Pancreas (tissue), 10 donors: ENCODE results near the gene BRSK2. TPM values are rescaled to one million over a fixed set of nuclear protein-coding genes. Genes with fewer than 3 reads are reported as not detected.
A peak's percentile ranks its signal among the peaks of the same experiment; 100 is the strongest.

Experiments used
- ATAC-seq, 4 donors: fragments of 200-7000 bp; cut with Tn5 transposase; one replicate each; pipeline versions ENCODE4 v1.8.0 to v1.9.1; 2020; ENCODE audit warnings: mild to moderate bottlenecking in 4 of 4, moderate library complexity in 4 of 4
- DNase-seq, 6 donors: peaks; one replicate each; pipeline ENCODE4 v3.0.0-alpha.2; 2020
- FAIRE-seq: peaks from 2 replicates; lab custom pipeline; 2012; peaks lifted over from hg19 to GRCh38; lab: Jason Lieb, UNC
- H3K27ac ChIP-seq, 4 donors: fragments of 200-600 bp; sonication (generic); 1 replicate in 3 of 4; 2 replicates in 1 of 4; pipeline versions ENCODE4 v1.5.0 to v1.8.0; 2020
- H3K27me3 ChIP-seq, 4 donors: fragments of 200-600 bp; one replicate each; pipeline ENCODE4 v1.8.0; 2021
- H3K36me3 ChIP-seq, 3 donors: fragments of 200-600 bp; sonication (generic) in 1 of 3; one replicate each; pipeline versions ENCODE4 v1.5.0 to v1.8.0; 2020 to 2021
- H3K4me1 ChIP-seq, 3 donors: fragments of 200-600 bp; one replicate each; pipeline ENCODE4 v1.8.0; 2021
- H3K4me3 ChIP-seq, 4 donors: fragments of 200-600 bp; sonication (generic) in 2 of 4; one replicate each; pipeline versions ENCODE4 v1.5.0 to v1.8.0; 2020 to 2021
- H3K9me3 ChIP-seq, 4 donors: fragments of 200-600 bp; one replicate each; pipeline ENCODE4 v1.8.0; 2021
- WGBS, 2 donors: extraction: QIAGEN DNeasy Blood & Tissue Kit; methylation state at CpG; one replicate each; pipeline ENCODE4 v1.1.7; 2013; 5-methylcytosine and 5-hydroxymethylcytosine counted together
- intact Hi-C, 3 donors: fragments of 100-400 bp; cut with DNase I; formaldehyde crosslinking; loops; one replicate each; pipeline versions ENCODE4 v1.11.1 to v1.14.2; 2022
- polyA plus RNA-seq, 2 donors: library from polyadenylated mRNA; stranded (reverse); fragments of 200-250 nt; gene quantifications; one replicate each; pipeline ENCODE4 v1.2.3, GENCODE V29; 2013
- total RNA-seq, 6 donors: library from RNA; stranded (reverse); fragmentation: NEBNext Ultra II Directional in 4 of 6; extraction: Animal tissue kit (Norgen Biotek cat#: 25700) in 4 of 6; gene quantifications; one replicate each; pipeline versions ENCODE4 v1.2.1 to v1.2.4, GENCODE V29; 2021 to 2023
- TF ChIP-seq, protein P1 (sequence below), 4 donors: fragments of 200-600 bp; sonication (generic) in 3 of 4; IDR thresholded peaks; one replicate each; pipeline versions ENCODE4 v1.5.0 to v1.8.0; 2021; ENCODE audit warnings: antibody characterized with exemption in 4 of 4
- donor health status: healthy with polysubstance abuse.
- donor health status: DM: no; HTN: no; CAD: no; lungs with moderate emphysema.
- donor health status: DM: no; HTN: no; CAD: no.
- donor health status: control.
- donor health status: control.
- donor health status: Bipolar disorder and iron deficiency.
- donor health status: DM: yes; HTN: yes; CAD: no.
- donor health status: DM: no; HTN: no; CAD: no.
- donor health status: DM: no; HTN: no; CAD: no.
- donor health status: DM: yes; HTN: yes; CAD: no.

Gene BRSK2
- total and polyA plus RNA-seq, 8 donors: 44.2 to 215 (median 70.9) TPM

DNA sequence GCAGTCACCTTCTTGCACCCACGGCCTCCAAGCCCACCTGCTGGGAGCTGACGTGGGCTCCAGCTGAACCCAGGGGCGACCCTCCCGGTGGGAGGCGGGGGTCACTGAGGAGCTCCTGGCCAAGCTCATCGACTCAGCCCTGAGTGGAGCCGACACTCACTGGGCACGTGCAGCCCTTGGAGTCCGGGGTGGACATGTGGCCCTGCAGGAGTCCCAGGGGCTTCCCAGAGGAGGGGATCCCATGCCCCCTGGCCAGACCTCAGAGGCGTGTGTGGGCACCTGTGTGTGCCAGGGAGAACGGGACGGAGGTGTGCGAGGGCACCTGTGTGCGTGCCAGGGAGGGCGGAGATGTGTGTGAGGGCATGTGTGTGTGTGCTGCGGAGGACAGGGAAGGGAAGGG is 20.8 kb upstream of the BRSK2 start:
- intact Hi-C loops: no loop called here
- Histone ChIP-seq H3K36me3 (no peaks in the 10 kb centered on the region), H3K9me3 (no peaks in the 10 kb centered on the region), H3K27me3 (no peaks in the 10 kb centered on the region), H3K4me1 (no peaks in the 10 kb centered on the region), H3K27ac (no peak overlapping the region), H3K4me3 (no peak overlapping the region)
- FAIRE-seq (no peak), ATAC-seq (no peak), DNase-seq (peak in 1 of 6 donors; percentile 62)
- WGBS, 2 donors: 74 to 79% methylated on average over 15 to 16 of the region's 16 CpGs
- TF ChIP-seq, protein P1, sequence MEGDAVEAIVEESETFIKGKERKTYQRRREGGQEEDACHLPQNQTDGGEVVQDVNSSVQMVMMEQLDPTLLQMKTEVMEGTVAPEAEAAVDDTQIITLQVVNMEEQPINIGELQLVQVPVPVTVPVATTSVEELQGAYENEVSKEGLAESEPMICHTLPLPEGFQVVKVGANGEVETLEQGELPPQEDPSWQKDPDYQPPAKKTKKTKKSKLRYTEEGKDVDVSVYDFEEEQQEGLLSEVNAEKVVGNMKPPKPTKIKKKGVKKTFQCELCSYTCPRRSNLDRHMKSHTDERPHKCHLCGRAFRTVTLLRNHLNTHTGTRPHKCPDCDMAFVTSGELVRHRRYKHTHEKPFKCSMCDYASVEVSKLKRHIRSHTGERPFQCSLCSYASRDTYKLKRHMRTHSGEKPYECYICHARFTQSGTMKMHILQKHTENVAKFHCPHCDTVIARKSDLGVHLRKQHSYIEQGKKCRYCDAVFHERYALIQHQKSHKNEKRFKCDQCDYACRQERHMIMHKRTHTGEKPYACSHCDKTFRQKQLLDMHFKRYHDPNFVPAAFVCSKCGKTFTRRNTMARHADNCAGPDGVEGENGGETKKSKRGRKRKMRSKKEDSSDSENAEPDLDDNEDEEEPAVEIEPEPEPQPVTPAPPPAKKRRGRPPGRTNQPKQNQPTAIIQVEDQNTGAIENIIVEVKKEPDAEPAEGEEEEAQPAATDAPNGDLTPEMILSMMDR (IDR thresholded peaks at IDR 0.05): no peak

DNA sequence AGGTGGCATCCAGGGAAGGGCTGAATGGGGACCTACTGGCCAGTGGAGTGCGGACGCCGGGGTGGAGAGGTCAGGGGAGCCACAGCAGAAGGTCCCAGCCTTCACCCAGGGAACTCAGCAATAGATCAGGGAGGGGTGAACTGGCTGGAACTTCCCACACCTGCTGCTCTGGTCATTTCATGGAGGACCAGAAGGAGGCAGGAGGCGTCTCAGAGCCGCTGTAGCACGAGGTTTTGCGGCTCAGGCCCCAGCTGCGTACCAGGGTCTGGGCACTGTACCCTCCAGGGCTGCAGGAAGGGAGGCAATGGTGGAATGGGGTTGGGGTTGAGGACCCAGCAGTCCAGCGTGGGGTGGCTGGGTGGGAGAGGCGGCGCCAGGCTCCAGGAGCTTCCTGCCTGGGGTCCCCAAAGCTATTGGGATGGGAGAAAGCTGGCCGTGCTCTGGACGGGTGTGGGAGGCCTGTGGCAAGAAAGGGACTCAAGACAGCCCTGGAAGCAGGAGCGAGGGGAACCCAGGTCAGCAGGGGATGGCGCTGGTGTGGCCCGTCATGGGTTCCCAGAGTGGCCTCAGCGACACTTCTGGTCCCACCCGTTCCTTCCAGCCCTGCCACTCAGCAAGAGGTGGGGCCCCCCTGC is 20.2 kb upstream of the BRSK2 start:
- no peak for ATAC-seq
- no peak overlapping the region for H3K27ac ChIP-seq
- FAIRE-seq: no peak
- 76 to 78% methylated on average over 15 to 18 of the region's 18 CpGs for WGBS, 2 donors
- intact Hi-C loops: no loop called here
- H3K36me3 ChIP-seq: no peaks in the 10 kb centered on the region
- TF ChIP-seq, protein P1 (IDR thresholded peaks at IDR 0.05): no peak
- H3K4me3 ChIP-seq: no peak overlapping the region
- no peaks in the 10 kb centered on the region for H3K27me3 ChIP-seq
- no peaks in the 10 kb centered on the region for H3K9me3 ChIP-seq
- H3K4me1 ChIP-seq: no peaks in the 10 kb centered on the region
- DNase-seq: peak in 1 of 6 donors; percentile 45

DNA sequence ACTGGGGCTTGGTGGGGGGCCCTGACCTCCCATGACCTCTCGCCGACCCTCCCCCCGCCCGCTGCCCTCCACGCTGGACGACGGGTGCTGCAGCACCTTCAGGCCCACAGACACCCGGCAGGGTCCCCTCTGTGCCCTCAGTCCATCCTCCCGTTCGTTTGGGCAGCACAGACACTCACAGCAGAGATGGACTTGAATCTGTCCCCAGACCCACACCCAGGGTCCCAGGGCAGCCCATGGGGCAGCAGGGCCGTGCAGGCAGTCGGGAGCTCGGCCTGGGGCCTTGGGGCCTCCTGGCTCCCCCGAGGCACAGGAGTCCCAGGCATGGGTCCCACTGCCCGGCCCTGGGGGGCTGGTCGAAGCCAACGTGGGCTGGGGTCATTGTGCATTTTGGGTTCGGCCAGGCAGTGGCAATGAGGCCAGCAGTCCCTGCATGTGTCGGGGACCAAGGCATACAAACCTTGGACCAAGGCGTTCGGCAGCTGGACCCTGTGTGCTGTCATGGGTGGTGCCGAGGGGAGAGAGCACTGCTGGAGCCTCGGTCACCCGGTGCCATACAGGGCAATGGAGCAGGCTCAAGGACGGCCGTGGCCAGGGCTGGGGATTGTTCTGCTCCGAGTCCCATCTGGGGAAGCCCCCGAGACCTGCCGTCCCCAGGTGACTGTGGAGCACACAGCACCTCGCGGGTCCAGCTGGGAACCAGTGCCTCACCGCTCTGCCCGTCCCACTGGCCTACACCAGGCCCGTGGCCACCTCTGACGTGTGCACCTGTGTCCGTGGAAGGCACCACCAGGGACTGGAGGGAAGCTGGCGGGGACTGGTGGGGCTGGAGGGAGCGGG is 19.3 kb upstream of the BRSK2 start:
- no peak for FAIRE-seq
- no peaks in the 10 kb centered on the region for H3K4me1 ChIP-seq
- TF ChIP-seq, protein P1 (IDR thresholded peaks at IDR 0.05): no peak
- intact Hi-C loops: no loop called here
- 84 to 88% methylated on average over 36 to 38 of the region's 38 CpGs for WGBS, 2 donors
- no peak for ATAC-seq
- H3K4me3 ChIP-seq: no peak overlapping the region
- no peaks in the 10 kb centered on the region for H3K27me3 ChIP-seq
- H3K36me3 ChIP-seq: no peaks in the 10 kb centered on the region
- DNase-seq: peak in 1 of 6 donors; percentile 60
- H3K27ac ChIP-seq: no peak overlapping the region
- no peaks in the 10 kb centered on the region for H3K9me3 ChIP-seq

DNA sequence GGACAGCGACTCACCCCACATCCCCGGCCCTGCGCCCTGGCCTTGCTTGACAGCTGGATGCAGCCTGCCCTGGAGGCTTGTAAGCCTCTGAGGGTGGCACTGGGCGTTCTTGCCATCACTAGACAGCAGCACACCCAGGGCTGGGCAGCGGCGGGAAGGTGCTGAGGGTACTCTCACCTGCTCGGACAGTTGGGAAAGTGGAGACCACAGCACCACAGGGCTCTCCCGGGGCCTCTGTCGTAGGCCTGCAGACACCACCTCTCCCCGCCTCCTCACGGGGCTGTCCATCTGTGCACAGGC is 18.8 kb upstream of the BRSK2 start:
- no peaks in the 10 kb centered on the region for H3K9me3 ChIP-seq
- no peaks in the 10 kb centered on the region for H3K4me1 ChIP-seq
- ATAC-seq (no peak), FAIRE-seq (no peak), DNase-seq (peak in 1 of 6 donors; percentile 71)
- H3K27me3 ChIP-seq: no peaks in the 10 kb centered on the region
- H3K27ac ChIP-seq: no peak overlapping the region
- H3K4me3 ChIP-seq: no peak overlapping the region
- TF ChIP-seq, protein P1 (IDR thresholded peaks at IDR 0.05): no peak
- intact Hi-C loops: no loop called here
- WGBS, 2 donors: 95 to 96% methylated on average over 11 of the region's 11 CpGs
- no peaks in the 10 kb centered on the region for H3K36me3 ChIP-seq

DNA sequence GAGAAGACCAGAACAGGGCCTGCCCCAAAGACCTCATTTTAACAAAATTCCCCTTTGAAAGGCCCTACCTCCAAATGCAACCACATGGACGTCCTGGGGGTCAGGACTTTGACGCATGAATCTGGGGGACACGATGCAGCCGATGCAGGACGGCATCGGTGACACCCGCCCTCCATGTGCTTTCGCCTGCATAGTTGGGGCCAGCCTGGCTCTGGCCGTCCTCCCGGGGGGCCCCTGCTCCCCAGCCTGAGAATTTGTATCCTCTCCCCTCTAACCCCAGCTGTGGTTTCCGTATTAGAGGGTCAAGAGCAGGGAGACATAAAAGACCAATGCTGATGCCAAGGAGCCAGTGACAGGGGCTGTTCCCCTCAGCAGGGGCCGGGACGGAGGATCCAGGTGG is 18.4 kb upstream of the BRSK2 start:
- FAIRE-seq: no peak
- no peaks in the 10 kb centered on the region for H3K27me3 ChIP-seq
- TF ChIP-seq, protein P1 (IDR thresholded peaks at IDR 0.05): no peak
- no peaks in the 10 kb centered on the region for H3K36me3 ChIP-seq
- no peaks in the 10 kb centered on the region for H3K9me3 ChIP-seq
- H3K4me1 ChIP-seq: no peaks in the 10 kb centered on the region
- H3K27ac ChIP-seq: no peak overlapping the region
- intact Hi-C loops: no loop called here
- no peak for ATAC-seq
- 91 to 94% methylated on average over 13 of the region's 13 CpGs for WGBS, 2 donors
- no peak overlapping the region for H3K4me3 ChIP-seq
- DNase-seq: no peak
